ENCODE data around the gene IQSEC1.

DNA sequence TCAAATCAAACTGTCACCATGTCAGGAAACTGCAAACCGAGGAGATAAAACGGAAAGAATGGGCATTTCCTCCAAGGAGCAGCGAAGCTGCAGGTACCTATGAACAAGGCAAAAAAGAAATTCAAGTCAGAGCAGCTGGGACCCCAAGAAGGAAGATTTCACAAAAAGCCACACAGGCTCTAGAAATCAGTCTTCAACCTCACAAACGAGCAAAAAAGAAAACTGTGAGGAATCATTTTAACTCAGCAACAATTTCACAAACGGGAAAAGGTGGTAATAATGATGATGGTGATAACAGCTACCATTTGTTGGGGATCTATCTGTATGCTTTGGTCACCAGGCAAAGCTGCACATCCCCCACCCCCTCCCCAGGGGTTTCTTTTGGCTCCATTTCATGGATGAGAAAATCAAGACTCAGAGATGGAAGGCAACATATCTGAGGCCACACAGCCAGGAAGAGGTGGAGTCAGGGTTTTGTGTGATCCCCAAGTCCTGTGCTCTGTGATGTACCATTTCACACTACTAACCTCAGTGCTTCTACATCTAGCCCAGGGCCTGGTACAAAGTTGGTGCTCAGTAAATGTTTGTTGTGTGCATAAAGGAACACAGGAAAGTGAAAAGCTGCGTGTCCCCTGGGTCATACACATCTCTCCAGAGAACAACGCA is 109.9 kb downstream of the IQSEC1 start:
- TF ChIP-seq MAX (IDR thresholded peaks at IDR 0.05) (no peak), FOXM1 (IDR thresholded peaks at IDR 0.05; ENCODE audit: borderline replicate concordance, low read depth) (no peak), USF1 (IDR thresholded peaks at IDR 0.05) (no peak), EP300 (IDR thresholded peaks at IDR 0.05; ENCODE audit: borderline replicate concordance) (no peak), YY1 (IDR thresholded peaks at IDR 0.05; ENCODE audit: low read depth) (no peak), CREB1 (IDR thresholded peaks at IDR 0.05; ENCODE audit: low read depth) (no peak), CEBPB (IDR thresholded peaks at IDR 0.05) (no peak), ZBTB7A (IDR thresholded peaks at IDR 0.05; ENCODE audit: low read depth) (no peak), TCF12 (IDR thresholded peaks at IDR 0.05; ENCODE audit: low read depth) (no peak), TAF1 (IDR thresholded peaks at IDR 0.05; ENCODE audit: low read depth) (no peak), RAD21 (IDR thresholded peaks at IDR 0.05; ENCODE audit: low read depth) (no peak), NFIC (IDR thresholded peaks at IDR 0.05) (no peak)
- TF ChIP-seq, protein P1, sequence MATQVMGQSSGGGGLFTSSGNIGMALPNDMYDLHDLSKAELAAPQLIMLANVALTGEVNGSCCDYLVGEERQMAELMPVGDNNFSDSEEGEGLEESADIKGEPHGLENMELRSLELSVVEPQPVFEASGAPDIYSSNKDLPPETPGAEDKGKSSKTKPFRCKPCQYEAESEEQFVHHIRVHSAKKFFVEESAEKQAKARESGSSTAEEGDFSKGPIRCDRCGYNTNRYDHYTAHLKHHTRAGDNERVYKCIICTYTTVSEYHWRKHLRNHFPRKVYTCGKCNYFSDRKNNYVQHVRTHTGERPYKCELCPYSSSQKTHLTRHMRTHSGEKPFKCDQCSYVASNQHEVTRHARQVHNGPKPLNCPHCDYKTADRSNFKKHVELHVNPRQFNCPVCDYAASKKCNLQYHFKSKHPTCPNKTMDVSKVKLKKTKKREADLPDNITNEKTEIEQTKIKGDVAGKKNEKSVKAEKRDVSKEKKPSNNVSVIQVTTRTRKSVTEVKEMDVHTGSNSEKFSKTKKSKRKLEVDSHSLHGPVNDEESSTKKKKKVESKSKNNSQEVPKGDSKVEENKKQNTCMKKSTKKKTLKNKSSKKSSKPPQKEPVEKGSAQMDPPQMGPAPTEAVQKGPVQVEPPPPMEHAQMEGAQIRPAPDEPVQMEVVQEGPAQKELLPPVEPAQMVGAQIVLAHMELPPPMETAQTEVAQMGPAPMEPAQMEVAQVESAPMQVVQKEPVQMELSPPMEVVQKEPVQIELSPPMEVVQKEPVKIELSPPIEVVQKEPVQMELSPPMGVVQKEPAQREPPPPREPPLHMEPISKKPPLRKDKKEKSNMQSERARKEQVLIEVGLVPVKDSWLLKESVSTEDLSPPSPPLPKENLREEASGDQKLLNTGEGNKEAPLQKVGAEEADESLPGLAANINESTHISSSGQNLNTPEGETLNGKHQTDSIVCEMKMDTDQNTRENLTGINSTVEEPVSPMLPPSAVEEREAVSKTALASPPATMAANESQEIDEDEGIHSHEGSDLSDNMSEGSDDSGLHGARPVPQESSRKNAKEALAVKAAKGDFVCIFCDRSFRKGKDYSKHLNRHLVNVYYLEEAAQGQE (IDR thresholded peaks at IDR 0.05; ENCODE audit: low read depth): no peak

All from Ishikawa (cell line).